ENCODE results near the gene PPP1R3C. TPM values are rescaled to one million over a fixed set of nuclear protein-coding genes. Genes with fewer than 3 reads are reported as not detected.

PPP1R3C gene
- total and polyA plus RNA-seq, 2 experiments from 2014 or later, result 0.91 to 1.8 TPM

DNA sequence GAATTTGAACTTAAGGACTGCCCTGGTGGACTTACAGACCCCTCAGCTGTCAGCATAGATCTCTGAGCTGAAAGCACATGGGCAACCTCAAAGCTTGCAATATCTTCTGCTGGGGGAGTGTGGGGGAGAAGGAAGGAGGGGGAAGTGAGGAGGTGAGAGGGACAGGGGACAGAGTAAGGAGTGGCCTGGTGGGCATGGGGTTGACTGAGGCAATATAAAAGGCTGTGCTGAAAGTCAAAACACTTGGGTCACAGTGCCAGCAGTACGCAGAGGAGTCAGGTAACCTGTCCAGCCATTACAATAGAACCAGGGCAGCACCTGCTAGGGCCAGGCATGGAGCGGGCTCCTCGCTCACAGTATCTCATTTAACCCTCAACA lies 43.2 kb downstream of the PPP1R3C start:
- Histone ChIP-seq H3K4me1 (ENCODE audit: insufficient read depth) (no peaks in the 10 kb centered on the region), H3K4me2 (no peak overlapping the region), H3F3A (replicated peaks; ENCODE audit: low read depth) (no peaks in the 10 kb centered on the region), H3K79me2 (replicated peaks; ENCODE audit: insufficient read depth) (no peaks in the 10 kb centered on the region), H3K27me3 (ENCODE audit: insufficient read depth) (no peaks in the 10 kb centered on the region), H4K20me1 (replicated peaks; ENCODE audit: insufficient read depth) (no peaks in the 10 kb centered on the region), H3K27ac (ENCODE audit: low read depth) (no peak overlapping the region), H3K36me3 (ENCODE audit: insufficient read depth) (no peaks in the 10 kb centered on the region), H3K4me3 (no peak overlapping the region), H3K9me2 (ENCODE audit: insufficient read depth) (peaks cover 5% of the 10 kb centered on the region; the same call in 1 of the 2 replicates), H2AFZ (no peak overlapping the region)
- H3K9me3 Mint-ChIP-seq, result no peaks in the 10 kb centered on the region
- H3K36me3 Mint-ChIP-seq (ENCODE audit: low read depth), result no peaks in the 10 kb centered on the region
- no peak for TF ChIP-seq EZH2phosphoT487 (IDR thresholded peaks at IDR 0.05; ENCODE audit: unreplicated experiment)
- TF ChIP-seq STAT1 (IDR thresholded peaks at IDR 0.05; ENCODE audit: unreplicated experiment), result no peak
- TF ChIP-seq EZH2 (IDR thresholded peaks at IDR 0.05; ENCODE audit: low read depth, unreplicated experiment), result no peak
- TF ChIP-seq JUNB (IDR thresholded peaks at IDR 0.05; ENCODE audit: unreplicated experiment), result no peak
- no peak for TF ChIP-seq CREB1 (CRISPR knock-in tag; IDR thresholded peaks at IDR 0.05; ENCODE audit: low read depth)
- no peak for TF ChIP-seq NANOG (IDR thresholded peaks at IDR 0.05; ENCODE audit: borderline replicate concordance)
- TF ChIP-seq ZNF114 (CRISPR knock-in tag; IDR thresholded peaks at IDR 0.05), result no peak
- TF ChIP-seq ZNF331 (CRISPR knock-in tag; IDR thresholded peaks at IDR 0.05; ENCODE audit: low read depth), result no peak
- TF ChIP-seq POLR2AphosphoS5 (IDR thresholded peaks at IDR 0.05; ENCODE audit: low read depth), result no peak
- TF ChIP-seq, protein P1, sequence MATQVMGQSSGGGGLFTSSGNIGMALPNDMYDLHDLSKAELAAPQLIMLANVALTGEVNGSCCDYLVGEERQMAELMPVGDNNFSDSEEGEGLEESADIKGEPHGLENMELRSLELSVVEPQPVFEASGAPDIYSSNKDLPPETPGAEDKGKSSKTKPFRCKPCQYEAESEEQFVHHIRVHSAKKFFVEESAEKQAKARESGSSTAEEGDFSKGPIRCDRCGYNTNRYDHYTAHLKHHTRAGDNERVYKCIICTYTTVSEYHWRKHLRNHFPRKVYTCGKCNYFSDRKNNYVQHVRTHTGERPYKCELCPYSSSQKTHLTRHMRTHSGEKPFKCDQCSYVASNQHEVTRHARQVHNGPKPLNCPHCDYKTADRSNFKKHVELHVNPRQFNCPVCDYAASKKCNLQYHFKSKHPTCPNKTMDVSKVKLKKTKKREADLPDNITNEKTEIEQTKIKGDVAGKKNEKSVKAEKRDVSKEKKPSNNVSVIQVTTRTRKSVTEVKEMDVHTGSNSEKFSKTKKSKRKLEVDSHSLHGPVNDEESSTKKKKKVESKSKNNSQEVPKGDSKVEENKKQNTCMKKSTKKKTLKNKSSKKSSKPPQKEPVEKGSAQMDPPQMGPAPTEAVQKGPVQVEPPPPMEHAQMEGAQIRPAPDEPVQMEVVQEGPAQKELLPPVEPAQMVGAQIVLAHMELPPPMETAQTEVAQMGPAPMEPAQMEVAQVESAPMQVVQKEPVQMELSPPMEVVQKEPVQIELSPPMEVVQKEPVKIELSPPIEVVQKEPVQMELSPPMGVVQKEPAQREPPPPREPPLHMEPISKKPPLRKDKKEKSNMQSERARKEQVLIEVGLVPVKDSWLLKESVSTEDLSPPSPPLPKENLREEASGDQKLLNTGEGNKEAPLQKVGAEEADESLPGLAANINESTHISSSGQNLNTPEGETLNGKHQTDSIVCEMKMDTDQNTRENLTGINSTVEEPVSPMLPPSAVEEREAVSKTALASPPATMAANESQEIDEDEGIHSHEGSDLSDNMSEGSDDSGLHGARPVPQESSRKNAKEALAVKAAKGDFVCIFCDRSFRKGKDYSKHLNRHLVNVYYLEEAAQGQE (IDR thresholded peaks at IDR 0.05; ENCODE audit: unreplicated experiment), result no peak
- H3K4me3 Mint-ChIP-seq, result no peak overlapping the region
- no peak for DNase-seq (ENCODE audit: low spot score)
- H3K27ac Mint-ChIP-seq, result no peak overlapping the region
- no peak for ATAC-seq
- H3K27me3 Mint-ChIP-seq (ENCODE audit: insufficient read depth, low read depth, poor library complexity), result peaks cover 2% of the 10 kb centered on the region
- no peaks in the 10 kb centered on the region for H3K4me1 Mint-ChIP-seq

DNA sequence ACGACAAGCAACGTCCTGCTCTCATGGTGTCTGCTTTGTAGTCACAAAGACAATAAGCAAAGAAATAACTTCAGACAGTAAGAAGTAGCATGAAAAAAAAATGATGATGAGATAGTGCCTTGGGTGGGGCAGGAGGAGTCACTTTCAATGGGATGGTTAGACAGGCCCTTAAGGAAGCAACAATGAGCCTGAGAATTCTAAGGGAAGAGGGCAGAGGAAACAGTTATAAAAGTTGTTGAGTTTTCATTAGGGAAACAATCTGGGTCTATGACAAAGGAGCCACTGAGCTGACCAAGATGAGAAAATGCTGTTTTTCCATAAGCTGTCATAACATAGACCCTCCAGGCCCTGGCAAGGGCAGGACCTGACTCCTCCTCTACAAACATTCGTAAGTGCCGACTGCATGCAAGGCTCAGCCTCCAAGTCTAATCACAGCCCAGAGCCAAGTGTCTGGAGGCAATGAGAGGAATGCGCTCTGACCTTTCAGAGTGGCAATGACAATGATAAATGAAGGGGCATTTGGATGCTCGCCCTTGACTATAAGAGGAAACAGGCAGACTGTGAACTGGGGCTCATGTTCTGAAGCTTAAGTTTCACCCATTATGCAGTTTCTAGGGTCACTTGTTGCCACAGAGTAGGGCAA lies 43.7 kb downstream of the PPP1R3C start:
- no peaks in the 10 kb centered on the region for H3K36me3 ChIP-seq (ENCODE audit: insufficient read depth)
- Mint-ChIP-seq H3K27me3 (ENCODE audit: insufficient read depth, low read depth, poor library complexity) (peaks cover 2% of the 10 kb centered on the region), H3K4me3 (no peak overlapping the region), H3K27ac (no peak overlapping the region), H3K36me3 (ENCODE audit: low read depth) (no peaks in the 10 kb centered on the region), H3K9me3 (no peaks in the 10 kb centered on the region), H3K4me1 (no peaks in the 10 kb centered on the region)
- ATAC-seq (no peak), DNase-seq (ENCODE audit: low spot score) (no peak)
- H3K79me2 ChIP-seq (replicated peaks; ENCODE audit: insufficient read depth), result no peaks in the 10 kb centered on the region
- no peaks in the 10 kb centered on the region for H3K4me1 ChIP-seq (ENCODE audit: insufficient read depth)
- no peaks in the 10 kb centered on the region for H3K27me3 ChIP-seq (ENCODE audit: insufficient read depth)
- H4K20me1 ChIP-seq (replicated peaks; ENCODE audit: insufficient read depth), result no peaks in the 10 kb centered on the region
- no peak overlapping the region for H3K4me2 ChIP-seq
- H3K27ac ChIP-seq (ENCODE audit: low read depth), result no peak overlapping the region
- H3K4me3 ChIP-seq, result no peak overlapping the region
- no peaks in the 10 kb centered on the region for H3F3A ChIP-seq (replicated peaks; ENCODE audit: low read depth)
- H3K9me2 ChIP-seq (ENCODE audit: insufficient read depth), result 0 out of 2 replicates have a peak, but pooled peaks cover 5% of the 10 kb centered on the region
- no peak overlapping the region for H2AFZ ChIP-seq
- no peak for TF ChIP-seq EZH2phosphoT487 (IDR thresholded peaks at IDR 0.05; ENCODE audit: unreplicated experiment)
- no peak for TF ChIP-seq ZNF114 (CRISPR knock-in tag; IDR thresholded peaks at IDR 0.05)
- no peak for TF ChIP-seq ZNF331 (CRISPR knock-in tag; IDR thresholded peaks at IDR 0.05; ENCODE audit: low read depth)
- TF ChIP-seq, protein P1 (IDR thresholded peaks at IDR 0.05; ENCODE audit: unreplicated experiment), result no peak
- TF ChIP-seq POLR2AphosphoS5 (IDR thresholded peaks at IDR 0.05; ENCODE audit: low read depth), result no peak

All from GM23338 (cell line).